Neuron (in vitro differentiated cells): ENCODE data around the gene RTN4RL2.

Experiments used
- H2AFZ ChIP-seq: one replicate; pipeline ENCODE4 v1.6.1; 2013; ENCODE audit warnings: low read depth, mild to moderate bottlenecking, inconsistent platforms, low read length, moderate library complexity
- H3K27me3 ChIP-seq: one replicate; pipeline ENCODE4 v1.6.1; 2013; ENCODE audit warnings: low read length; ENCODE audit not compliant: insufficient read depth
- H3K36me3 ChIP-seq: one replicate; pipeline ENCODE4 v1.6.1; 2013; ENCODE audit warnings: low read length; ENCODE audit not compliant: insufficient read depth
- H3K4me1 ChIP-seq: one replicate; pipeline ENCODE4 v1.6.1; 2013; ENCODE audit warnings: low read length; ENCODE audit not compliant: insufficient read depth
- H3K4me3 ChIP-seq: 2 replicates; pipeline ENCODE4 v1.5.1; 2013; ENCODE audit warnings: mild to moderate bottlenecking, low read length, moderate library complexity
- H3K9me3 ChIP-seq: one replicate; pipeline ENCODE4 v1.6.1; 2013; ENCODE audit warnings: low read length

Gene RTN4RL2

GRCh38 chr11:57425565-57426438 lies 34.5 kb upstream of the RTN4RL2 start:
- peaks cover 3% of the 10 kb centered on the region for H3K36me3 ChIP-seq
- no peaks in the 10 kb centered on the region for H3K9me3 ChIP-seq
- peaks cover 8% of the 10 kb centered on the region for H3K4me1 ChIP-seq
- H2AFZ ChIP-seq: no peak overlapping the region
- peak overlapping the region; percentile 49 for H3K4me3 ChIP-seq
- H3K27me3 ChIP-seq: peaks cover 3% of the 10 kb centered on the region

DNA sequence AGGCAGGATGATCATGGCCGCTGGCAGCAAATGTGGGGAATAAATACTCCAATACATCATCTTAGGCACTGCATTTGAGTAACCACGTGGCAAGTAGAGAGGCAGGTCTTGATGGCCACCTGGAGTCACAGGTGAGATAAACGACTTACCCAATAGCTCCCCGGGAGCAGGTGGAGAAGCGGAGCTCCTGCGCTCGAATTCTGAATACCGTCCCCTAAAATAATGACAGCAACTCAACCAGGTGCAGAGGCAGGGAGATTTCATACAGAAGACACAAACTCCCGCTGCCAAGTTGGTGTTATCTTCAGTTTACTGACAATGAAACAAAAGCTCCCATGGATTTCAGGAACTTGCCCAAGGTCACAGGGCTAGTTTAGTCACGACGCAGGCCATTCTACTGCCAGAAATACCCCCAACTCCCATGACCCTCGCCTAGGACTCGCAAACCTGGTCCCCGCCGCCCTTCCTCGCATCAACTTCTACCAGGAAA lies 33.8 kb upstream of the RTN4RL2 start:
- Histone ChIP-seq H3K4me1 (peaks cover 8% of the 10 kb centered on the region), H2AFZ (peak overlapping the region; percentile 78), H3K36me3 (peaks cover 3% of the 10 kb centered on the region), H3K27me3 (peaks cover 7% of the 10 kb centered on the region), H3K9me3 (no peaks in the 10 kb centered on the region), H3K4me3 (peak overlapping the region; percentile 49)

DNA sequence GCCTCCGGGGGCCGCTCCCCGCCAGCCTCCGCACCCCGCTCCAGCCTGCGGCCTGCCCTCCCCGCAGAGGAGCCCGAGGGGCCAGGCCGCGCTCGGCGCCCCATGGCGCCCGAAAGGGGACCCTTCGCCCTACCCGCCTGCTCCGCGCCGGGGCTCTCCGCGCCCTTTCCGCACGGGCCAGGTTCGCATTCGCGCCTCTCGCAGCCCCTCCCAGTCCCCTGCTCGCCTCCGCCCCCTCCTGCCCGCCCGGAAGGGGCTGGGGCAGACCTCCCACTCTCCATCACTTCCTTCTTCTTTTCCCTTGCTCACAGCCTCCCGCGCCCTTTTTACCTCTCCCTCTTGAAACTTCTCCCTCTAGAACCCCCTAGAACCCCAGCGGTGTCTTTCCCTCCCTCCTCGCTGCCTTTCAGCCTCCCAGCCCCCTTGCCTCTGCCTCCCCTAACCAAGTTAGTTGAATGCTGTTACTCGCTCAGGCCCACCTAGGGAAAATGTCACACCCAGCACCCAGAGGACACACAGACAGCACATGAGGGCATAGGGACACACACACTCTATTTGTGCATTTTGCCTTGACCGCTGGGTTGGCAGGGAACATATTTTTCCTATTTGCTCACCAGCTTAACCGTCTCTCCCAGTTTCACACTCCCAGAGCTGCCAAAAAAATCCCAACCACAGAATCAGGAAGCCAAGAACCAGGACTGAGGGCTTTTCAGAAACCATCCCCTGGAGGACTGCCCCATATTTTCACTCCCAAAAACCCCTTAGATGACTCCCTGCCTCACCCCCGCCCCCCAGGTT lies 33.2 kb upstream of the RTN4RL2 start, which contains the start of gene SLC43A3:
Gene SLC43A3 (minus strand): TSS at position 193 of the 798 bp plus-strand sequence. CDS start 949 bp downstream, outside the sequence.
- Histone ChIP-seq H2AFZ (peak within 1 kb of the TSS; percentile 78), H3K36me3 (peaks cover 3% of the 10 kb centered on the region), H3K4me1 (peaks cover 8% of the 10 kb centered on the region), H3K4me3 (peak within 1 kb of the TSS; percentile 49), H3K9me3 (no peaks in the 10 kb centered on the region), H3K27me3 (peaks cover 7% of the 10 kb centered on the region)

DNA sequence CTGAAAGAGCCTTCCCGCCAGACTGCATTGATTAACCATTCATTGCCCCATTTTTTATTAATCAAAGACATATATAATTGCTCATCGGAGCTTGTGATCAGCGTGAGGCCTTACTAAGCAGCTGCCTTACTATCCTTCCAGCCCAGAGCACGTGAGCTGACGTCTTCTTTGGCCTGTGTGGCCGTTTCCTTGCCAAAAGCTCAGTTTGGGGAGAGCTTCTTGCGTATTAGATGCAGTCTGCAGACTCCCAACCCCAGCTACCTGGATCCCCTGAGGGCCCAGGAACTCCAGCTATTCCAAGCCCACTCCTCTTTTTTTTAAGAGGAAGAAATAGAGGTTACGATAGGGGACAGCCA lies 32.6 kb upstream of the RTN4RL2 start:
- Histone ChIP-seq H3K27me3 (peaks cover 7% of the 10 kb centered on the region), H3K4me3 (no peak overlapping the region), H2AFZ (no peak overlapping the region), H3K9me3 (no peaks in the 10 kb centered on the region), H3K36me3 (peaks cover 3% of the 10 kb centered on the region), H3K4me1 (peaks cover 8% of the 10 kb centered on the region)

GRCh38 chr11:57428643-57429042 lies 31.7 kb upstream of the RTN4RL2 start:
- Histone ChIP-seq H3K4me1 (peaks cover 8% of the 10 kb centered on the region), H3K36me3 (peaks cover 3% of the 10 kb centered on the region), H2AFZ (no peak overlapping the region), H3K4me3 (no peak overlapping the region), H3K27me3 (peaks cover 7% of the 10 kb centered on the region), H3K9me3 (no peaks in the 10 kb centered on the region)

DNA sequence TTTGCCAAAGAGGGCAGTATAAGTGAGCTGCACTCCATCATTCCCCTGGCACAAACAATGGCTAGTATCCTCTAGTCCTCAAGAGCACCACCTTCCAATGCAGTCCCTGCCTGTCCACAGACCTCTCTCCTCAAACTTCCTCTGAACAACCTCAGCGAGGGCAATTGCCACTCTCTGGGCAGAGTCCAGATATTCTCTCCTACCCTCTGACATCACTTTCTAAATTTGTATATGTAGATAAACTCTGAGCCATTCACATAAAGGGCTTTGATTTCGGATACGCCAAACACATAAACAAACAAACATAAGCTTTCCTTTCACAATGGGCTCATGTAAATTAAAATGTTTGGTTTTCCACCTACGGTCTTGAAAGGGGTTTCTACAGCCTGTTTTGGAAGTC lies 30.4 kb upstream of the RTN4RL2 start:
- peaks cover 6% of the 10 kb centered on the region for H3K4me1 ChIP-seq

GRCh38 chr11:57430952-57431351 lies 29.4 kb upstream of the RTN4RL2 start:
- Histone ChIP-seq H3K4me3 (no peak overlapping the region), H2AFZ (no peak overlapping the region), H3K9me3 (no peaks in the 10 kb centered on the region), H3K36me3 (no peaks in the 10 kb centered on the region), H3K4me1 (peaks cover 6% of the 10 kb centered on the region), H3K27me3 (peaks cover 7% of the 10 kb centered on the region)

More for the DNA sequence above, 30.4 kb upstream of the RTN4RL2 start:
- Histone ChIP-seq H3K36me3 (no peaks in the 10 kb centered on the region), H2AFZ (no peak overlapping the region), H3K27me3 (peaks cover 7% of the 10 kb centered on the region), H3K4me3 (no peak overlapping the region), H3K9me3 (no peaks in the 10 kb centered on the region)

DNA sequence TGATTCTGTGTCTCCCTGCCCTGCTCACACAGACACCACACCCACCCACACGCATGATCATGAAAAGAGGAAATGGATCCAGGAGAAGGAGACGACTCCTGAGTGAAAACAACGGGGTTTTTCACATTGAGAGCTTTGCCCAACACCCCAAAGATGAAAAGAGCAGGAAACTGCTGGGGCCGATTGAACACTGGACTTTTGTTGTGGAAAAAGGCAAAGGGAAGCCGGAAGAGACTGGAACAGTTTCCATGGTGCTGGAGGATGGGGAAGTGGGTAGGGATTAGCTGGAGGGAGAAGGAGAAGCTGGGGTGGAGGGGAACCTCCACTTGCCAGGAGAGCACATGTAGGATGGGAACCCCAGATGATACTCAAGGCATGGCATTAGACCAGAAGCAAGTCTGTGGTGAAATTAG lies 28.2 kb upstream of the RTN4RL2 start:
- H3K4me1 ChIP-seq: no peaks in the 10 kb centered on the region
- H3K36me3 ChIP-seq: no peaks in the 10 kb centered on the region
- no peaks in the 10 kb centered on the region for H3K9me3 ChIP-seq
- H3K4me3 ChIP-seq: no peak overlapping the region
- H2AFZ ChIP-seq: no peak overlapping the region
- peaks cover 7% of the 10 kb centered on the region for H3K27me3 ChIP-seq

GRCh38 chr11:57432714-57433163 lies 27.6 kb upstream of the RTN4RL2 start:
- no peaks in the 10 kb centered on the region for H3K4me1 ChIP-seq
- no peak overlapping the region for H3K4me3 ChIP-seq
- no peaks in the 10 kb centered on the region for H3K36me3 ChIP-seq
- H3K9me3 ChIP-seq: no peaks in the 10 kb centered on the region
- H3K27me3 ChIP-seq: peaks cover 7% of the 10 kb centered on the region
- no peak overlapping the region for H2AFZ ChIP-seq

DNA sequence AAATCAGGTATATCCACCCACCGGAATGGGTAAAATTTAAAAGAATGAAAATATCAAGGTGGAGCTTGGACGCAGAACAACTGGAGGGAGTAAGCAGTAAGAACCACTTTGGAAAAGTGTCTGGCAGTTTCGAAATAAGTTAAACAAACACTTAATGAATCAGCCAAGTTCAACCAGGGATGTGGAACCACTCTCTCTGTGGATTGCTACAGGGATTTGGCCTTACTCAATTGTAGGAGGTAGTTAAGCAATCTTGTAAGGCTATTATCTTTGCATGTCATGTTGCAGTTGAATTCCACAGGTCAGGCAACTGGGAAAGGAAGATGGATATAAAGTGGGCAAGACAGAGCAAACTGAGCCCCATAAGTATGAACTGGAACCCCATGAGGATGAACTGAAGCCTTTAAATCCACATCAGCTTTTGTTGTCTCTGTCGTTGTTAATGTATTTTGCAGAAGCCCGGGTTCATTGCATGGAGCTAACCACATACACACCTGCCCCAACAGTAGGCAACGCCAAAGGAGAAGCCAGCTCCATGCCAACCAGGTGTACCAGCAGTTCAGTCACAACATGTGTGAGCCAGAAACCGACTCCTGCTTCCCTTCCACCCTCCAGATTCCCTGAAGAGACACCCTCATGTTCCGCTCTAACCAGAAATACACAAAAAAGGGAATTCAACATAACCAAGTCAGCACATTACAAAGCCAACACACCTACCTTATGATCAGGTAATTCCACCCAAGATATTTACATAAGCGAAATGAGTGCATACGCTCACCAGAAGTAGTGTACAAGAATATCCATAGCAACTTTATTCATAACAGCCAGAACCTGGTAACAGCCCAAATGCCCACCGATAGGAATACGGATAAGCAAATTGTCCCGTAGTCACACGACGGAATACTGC lies 25.4 kb upstream of the RTN4RL2 start:
- Histone ChIP-seq H3K36me3 (no peaks in the 10 kb centered on the region), H2AFZ (no peak overlapping the region), H3K27me3 (peaks cover 7% of the 10 kb centered on the region), H3K4me3 (no peak overlapping the region), H3K9me3 (no peaks in the 10 kb centered on the region), H3K4me1 (no peaks in the 10 kb centered on the region)

DNA sequence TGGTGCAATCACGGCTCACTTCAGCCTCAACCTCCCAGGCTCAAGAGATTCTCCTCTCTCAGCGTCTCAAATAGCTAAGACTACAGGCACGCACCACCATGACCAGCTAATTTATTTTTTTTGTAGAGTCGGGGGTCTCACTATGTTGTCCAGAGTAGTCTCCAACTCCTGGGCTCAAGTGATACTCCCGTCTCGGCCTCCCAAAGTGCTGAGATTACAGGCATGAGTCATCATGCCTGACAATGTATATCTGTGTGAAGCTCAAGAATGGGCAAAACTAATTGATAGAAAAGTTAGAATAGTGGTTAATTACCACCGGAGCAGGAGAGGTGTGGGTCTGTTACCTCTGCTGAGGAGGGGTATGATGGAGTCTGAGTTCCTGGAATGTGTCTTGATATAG lies 24.3 kb upstream of the RTN4RL2 start:
- H3K9me3 ChIP-seq: no peaks in the 10 kb centered on the region

More for the DNA sequence above, 24.3 kb upstream of the RTN4RL2 start:
- Histone ChIP-seq H3K27me3 (peaks cover 2% of the 10 kb centered on the region), H3K4me1 (no peaks in the 10 kb centered on the region), H3K36me3 (no peaks in the 10 kb centered on the region), H2AFZ (no peak overlapping the region), H3K4me3 (no peak overlapping the region)
